Fibroblast of lung (primary cell): ENCODE data around the gene APOL3. TPM values are rescaled to one million over a fixed set of nuclear protein-coding genes. Genes with fewer than 3 reads are reported as not detected.

Experiments used
- DNase-seq, 2 donors: peaks; one replicate each; pipeline versions ENCODE4 v3.0.0 to v3.0.0-alpha.2; 2010; ENCODE audit warnings: low read depth in 2 of 2
- H2AFZ ChIP-seq: 2 replicates; pipeline ENCODE4 v1.5.1; 2012; ENCODE audit warnings: low read length, control low read depth, inconsistent platforms
- H3K27ac ChIP-seq: 2 replicates; pipeline ENCODE4 v1.5.1; 2011; ENCODE audit warnings: low read length, control low read depth; ENCODE audit not compliant: insufficient read depth
- H3K27me3 ChIP-seq: 2 replicates; pipeline ENCODE4 v1.5.1; 2011; ENCODE audit warnings: mild to moderate bottlenecking, low read length; ENCODE audit not compliant: control insufficient read depth, insufficient read depth
- H3K36me3 ChIP-seq: 2 replicates; pipeline ENCODE4 v1.5.1; 2011; ENCODE audit warnings: low read length; ENCODE audit not compliant: control insufficient read depth, insufficient read depth
- H3K4me1 ChIP-seq: 2 replicates; pipeline ENCODE4 v1.5.1; 2011; ENCODE audit warnings: low read length; ENCODE audit not compliant: control insufficient read depth, insufficient read depth; ENCODE audit errors: extremely low read depth
- H3K4me2 ChIP-seq: 2 replicates; pipeline ENCODE4 v1.5.1; 2011; ENCODE audit warnings: low read length, control low read depth; ENCODE audit not compliant: insufficient read depth; ENCODE audit errors: extremely low read depth
- H3K4me3 ChIP-seq, 4 experiments: fragments of 200-600 bp in 1 of 4; sonication (generic) in 1 of 4; replicated peaks in 1 of 4; 2 replicates each; pipeline ENCODE4 v1.5.1; 2011 to 2016; ENCODE audit warnings: low read length in 4 of 4, low read depth in 3 of 4, mild to moderate bottlenecking in 3 of 4, control low read depth in 2 of 4, inconsistent platforms in 1 of 4, mixed read lengths in 1 of 4; ENCODE audit not compliant: insufficient read depth in 1 of 4; ENCODE audit errors: control extremely low read depth in 1 of 4
- H3K79me2 ChIP-seq: 2 replicates; pipeline ENCODE4 v1.5.1; 2012; ENCODE audit warnings: mild to moderate bottlenecking, low read length, inconsistent platforms; ENCODE audit not compliant: control insufficient read depth, insufficient read depth
- H3K9ac ChIP-seq: 2 replicates; pipeline ENCODE4 v1.5.1; 2011; ENCODE audit warnings: mild to moderate bottlenecking, low read length, control low read depth; ENCODE audit not compliant: insufficient read depth
- H3K9me3 ChIP-seq: 2 replicates; pipeline ENCODE4 v1.5.1; 2012; ENCODE audit warnings: low read depth, low read length; ENCODE audit not compliant: control insufficient read depth, insufficient read depth
- H4K20me1 ChIP-seq: 2 replicates; pipeline ENCODE4 v1.5.1; 2011; ENCODE audit warnings: low read length; ENCODE audit not compliant: control insufficient read depth, insufficient read depth; ENCODE audit errors: extremely low read depth
- CTCF ChIP-seq, 2 donors: IDR thresholded peaks in 1 of 2; conservative IDR thresholded peaks in 1 of 2; 1 replicate in 1 of 2; 2 replicates in 1 of 2; pipeline ENCODE4 v1.5.1; 2011 to 2012; ENCODE audit warnings: low read length in 2 of 2, control low read depth in 1 of 2, inconsistent platforms in 1 of 2, low read depth in 1 of 2, mild to moderate bottlenecking in 1 of 2
- EZH2 ChIP-seq: IDR thresholded peaks from 2 replicates; pipeline ENCODE4 v1.5.1; 2012; ENCODE audit warnings: low read length, control low read depth, mild to moderate bottlenecking; ENCODE audit errors: missing control alignments
- polyA plus RNA-seq, 2 donors: library from polyadenylated mRNA; depleted of rRNA in 1 of 2; stranded (reverse) in 1 of 2; unstranded in 1 of 2; fragments of >200 nt; gene quantifications; 2 replicates each; pipeline ENCODE4 v1.2.1, GENCODE V29; 2011 to 2012; ENCODE audit warnings: missing spikeins in 1 of 2
- total RNA-seq: library from RNA; depleted of rRNA; stranded (reverse); fragments of >200 nt; gene quantifications from 2 replicates; pipeline ENCODE4 v1.2.1, GENCODE V29; 2014

APOL3 gene
- total and polyA plus RNA-seq, 2 donors (not counting 1 experiment from before 2014, with no cell fraction given) = 22.5 to 42.3 TPM

GRCh38 chr22:36125994-36126531 is 34.5 kb downstream of the APOL3 start:
- no peak overlapping the region for H3K27ac ChIP-seq
- H3K4me2 ChIP-seq = no peak overlapping the region
- no peak overlapping the region for H3K9ac ChIP-seq
- no peaks in the 10 kb centered on the region for H3K36me3 ChIP-seq
- H3K4me1 ChIP-seq = no peaks in the 10 kb centered on the region
- no peaks in the 10 kb centered on the region for H4K20me1 ChIP-seq
- H2AFZ ChIP-seq = no peak overlapping the region
- no peaks in the 10 kb centered on the region for H3K9me3 ChIP-seq
- no peak for DNase-seq
- H3K79me2 ChIP-seq = no peaks in the 10 kb centered on the region
- TF ChIP-seq CTCF (conservative IDR thresholded peaks at IDR 0.05 in 1 of 2, IDR thresholded peaks at IDR 0.05 in 1 of 2; ENCODE audit: low read depth in 1 of 2, low read length in 2 of 2) (no peak), EZH2 (no peak)
- H3K4me3 ChIP-seq = no peak overlapping the region
- peaks cover 7% of the 10 kb centered on the region for H3K27me3 ChIP-seq

GRCh38 chr22:36125434-36125833 is 35.1 kb downstream of the APOL3 start:
- Histone ChIP-seq H2AFZ (no peak overlapping the region), H3K4me3 (no peak overlapping the region), H3K79me2 (no peaks in the 10 kb centered on the region), H3K27me3 (peaks cover 2% of the 10 kb centered on the region), H4K20me1 (no peaks in the 10 kb centered on the region), H3K4me1 (no peaks in the 10 kb centered on the region), H3K9ac (no peak overlapping the region), H3K27ac (no peak overlapping the region), H3K9me3 (no peaks in the 10 kb centered on the region), H3K4me2 (no peak overlapping the region), H3K36me3 (no peaks in the 10 kb centered on the region)
- no peak for DNase-seq
- TF ChIP-seq EZH2 (no peak), CTCF (conservative IDR thresholded peaks at IDR 0.05 in 1 of 2, IDR thresholded peaks at IDR 0.05 in 1 of 2; ENCODE audit: low read depth in 1 of 2, low read length in 2 of 2) (no peak)

GRCh38 chr22:36124666-36125065 is 35.9 kb downstream of the APOL3 start:
- H3K4me3 ChIP-seq = no peak overlapping the region
- no peaks in the 10 kb centered on the region for H3K27me3 ChIP-seq
- no peak overlapping the region for H3K9ac ChIP-seq
- H3K4me2 ChIP-seq = no peak overlapping the region
- no peaks in the 10 kb centered on the region for H4K20me1 ChIP-seq
- H3K36me3 ChIP-seq = no peaks in the 10 kb centered on the region
- H3K4me1 ChIP-seq = no peaks in the 10 kb centered on the region
- H3K9me3 ChIP-seq = no peaks in the 10 kb centered on the region
- no peak for DNase-seq
- no peak overlapping the region for H3K27ac ChIP-seq
- H3K79me2 ChIP-seq = no peaks in the 10 kb centered on the region
- TF ChIP-seq EZH2 (no peak), CTCF (conservative IDR thresholded peaks at IDR 0.05 in 1 of 2, IDR thresholded peaks at IDR 0.05 in 1 of 2; ENCODE audit: low read depth in 1 of 2, low read length in 2 of 2) (no peak)
- no peak overlapping the region for H2AFZ ChIP-seq
